AG04449 (cell line): Measurements from ENCODE around the gene NAA16.

Experiments used
- CTCF ChIA-PET: fragments of 350-600 bp; formaldehyde crosslinking; extraction: SDS; loops from one replicate; lab custom pipeline; 2021; ENCODE audit warnings: antibody characterized with exemption; lab: Yijun Ruan, JAX
- POLR2A ChIA-PET: fragments of 400-600, 350-600 bp; formaldehyde crosslinking; extraction: SDS; loops from one replicate; lab custom pipeline; 2020; ENCODE audit warnings: antibody characterized with exemption, inconsistent platforms; lab: Yijun Ruan, JAX
- DNase-seq: peaks from one replicate; pipeline ENCODE4 v3.0.0-alpha.2; 2010; ENCODE audit warnings: low read depth, low spot score
- H3K4me3 ChIP-seq: 2 replicates; pipeline ENCODE4 v1.5.1; 2011; ENCODE audit warnings: low read depth, mild to moderate bottlenecking, control low read depth, low read length
- TF ChIP-seq, protein P1 (sequence below): IDR thresholded peaks from one replicate; pipeline ENCODE4 v1.5.1; 2011; ENCODE audit warnings: mild to moderate bottlenecking, moderate library complexity, low read length, control low read depth, inconsistent platforms; ENCODE audit not compliant: insufficient read depth; ENCODE audit errors: missing control alignments

Gene NAA16

DNA sequence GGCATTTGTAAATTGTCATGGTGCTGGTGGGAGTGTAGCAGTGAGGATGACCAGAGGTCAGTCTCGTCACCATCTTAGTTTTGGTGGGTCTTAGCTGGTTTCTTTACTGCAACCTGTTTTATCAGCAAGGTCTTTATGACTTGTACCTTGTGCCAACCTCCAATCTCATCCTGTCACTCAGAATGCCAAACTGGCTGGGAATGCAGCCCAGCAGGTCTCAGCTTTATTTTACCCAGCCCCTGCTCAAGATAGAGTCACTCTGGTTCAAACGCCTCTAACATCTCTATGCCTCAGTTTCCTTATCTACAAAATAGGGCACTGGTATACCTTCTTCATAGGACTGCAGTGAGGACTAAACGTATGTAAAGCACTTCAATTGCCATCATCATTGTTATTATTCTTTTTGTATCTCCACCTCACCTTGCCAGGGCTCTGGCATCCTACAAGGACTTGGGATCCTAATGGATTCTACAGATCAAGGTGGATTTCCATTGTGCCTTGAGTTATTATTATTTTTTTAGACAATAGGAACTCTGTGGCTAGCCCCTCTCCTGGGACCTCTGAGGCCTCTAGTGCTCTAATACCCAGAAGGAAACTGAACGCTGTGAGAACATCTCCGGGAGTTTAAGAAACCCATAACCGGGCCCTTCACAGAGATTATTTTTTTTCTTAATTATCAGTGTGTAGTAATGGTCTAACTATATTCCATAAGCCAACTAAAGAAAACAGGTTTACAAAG lies 77.2 kb downstream of the NAA16 start:
- TF ChIP-seq, protein P1, sequence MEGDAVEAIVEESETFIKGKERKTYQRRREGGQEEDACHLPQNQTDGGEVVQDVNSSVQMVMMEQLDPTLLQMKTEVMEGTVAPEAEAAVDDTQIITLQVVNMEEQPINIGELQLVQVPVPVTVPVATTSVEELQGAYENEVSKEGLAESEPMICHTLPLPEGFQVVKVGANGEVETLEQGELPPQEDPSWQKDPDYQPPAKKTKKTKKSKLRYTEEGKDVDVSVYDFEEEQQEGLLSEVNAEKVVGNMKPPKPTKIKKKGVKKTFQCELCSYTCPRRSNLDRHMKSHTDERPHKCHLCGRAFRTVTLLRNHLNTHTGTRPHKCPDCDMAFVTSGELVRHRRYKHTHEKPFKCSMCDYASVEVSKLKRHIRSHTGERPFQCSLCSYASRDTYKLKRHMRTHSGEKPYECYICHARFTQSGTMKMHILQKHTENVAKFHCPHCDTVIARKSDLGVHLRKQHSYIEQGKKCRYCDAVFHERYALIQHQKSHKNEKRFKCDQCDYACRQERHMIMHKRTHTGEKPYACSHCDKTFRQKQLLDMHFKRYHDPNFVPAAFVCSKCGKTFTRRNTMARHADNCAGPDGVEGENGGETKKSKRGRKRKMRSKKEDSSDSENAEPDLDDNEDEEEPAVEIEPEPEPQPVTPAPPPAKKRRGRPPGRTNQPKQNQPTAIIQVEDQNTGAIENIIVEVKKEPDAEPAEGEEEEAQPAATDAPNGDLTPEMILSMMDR = no peak
- CTCF ChIA-PET = interaction anchor here (0.9 to 4.6 kb wide), 5 partner anchors 13 to 265 kb away, joined by 3 to 35 read pairs (median 5); no protein-coding TSS in a partner anchor
- POLR2A ChIA-PET = no interaction called here
- no peak for DNase-seq
- no peak overlapping the region for H3K4me3 ChIP-seq

DNA sequence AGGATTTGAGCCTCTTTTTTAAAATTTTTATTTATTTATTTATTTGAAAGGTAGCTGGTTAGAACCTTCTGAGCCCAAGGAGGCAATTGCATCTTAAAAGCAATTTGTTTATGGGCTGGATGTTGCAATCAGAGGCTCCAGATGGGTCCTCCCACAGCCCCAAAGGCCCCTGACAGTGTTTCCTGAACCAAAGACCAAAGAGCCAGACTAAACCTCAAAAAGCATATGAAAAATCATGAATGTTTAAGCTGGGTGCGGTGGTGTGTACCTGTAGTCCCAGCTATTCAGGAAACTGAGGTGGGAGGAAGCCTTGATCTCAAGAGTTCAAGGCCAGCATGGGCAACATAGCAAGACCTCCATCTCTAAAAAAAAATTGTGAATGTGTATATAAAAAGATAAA lies 78.5 kb downstream of the NAA16 start:
- ChIA-PET POLR2A (interaction anchor here (0.6 kb wide), 1 partner anchor 18 kb away, joined by 3 read pairs; no protein-coding TSS in a partner anchor), CTCF (interaction anchor here (0.8 to 1.8 kb wide), 2 partner anchors 17 to 264 kb away, joined by 3 to 4 read pairs; no protein-coding TSS in a partner anchor)
- TF ChIP-seq, protein P1 = no peak
- no peak overlapping the region for H3K4me3 ChIP-seq
- no peak for DNase-seq

DNA sequence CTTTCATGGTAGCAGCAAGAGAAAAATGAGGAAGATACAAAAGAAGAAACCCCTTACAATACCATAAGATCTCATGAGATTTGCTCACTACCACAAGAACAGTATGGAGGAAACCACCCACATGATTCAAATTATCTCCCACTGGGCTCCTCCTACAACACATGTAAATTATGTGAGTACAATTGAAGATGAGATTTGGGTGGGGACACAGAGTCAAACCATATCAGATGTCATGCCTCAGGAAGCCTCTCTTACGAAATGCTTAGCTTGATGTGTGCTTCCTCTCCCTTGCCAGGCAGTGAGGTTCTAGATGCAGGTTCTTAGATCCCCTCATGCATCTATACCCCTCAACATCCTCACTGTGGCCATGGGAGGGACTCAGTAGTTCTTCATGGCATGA lies 83.1 kb downstream of the NAA16 start:
- CTCF ChIA-PET = no interaction called here
- DNase-seq = no peak
- TF ChIP-seq, protein P1 = no peak
- POLR2A ChIA-PET = no interaction called here
- no peak overlapping the region for H3K4me3 ChIP-seq

DNA sequence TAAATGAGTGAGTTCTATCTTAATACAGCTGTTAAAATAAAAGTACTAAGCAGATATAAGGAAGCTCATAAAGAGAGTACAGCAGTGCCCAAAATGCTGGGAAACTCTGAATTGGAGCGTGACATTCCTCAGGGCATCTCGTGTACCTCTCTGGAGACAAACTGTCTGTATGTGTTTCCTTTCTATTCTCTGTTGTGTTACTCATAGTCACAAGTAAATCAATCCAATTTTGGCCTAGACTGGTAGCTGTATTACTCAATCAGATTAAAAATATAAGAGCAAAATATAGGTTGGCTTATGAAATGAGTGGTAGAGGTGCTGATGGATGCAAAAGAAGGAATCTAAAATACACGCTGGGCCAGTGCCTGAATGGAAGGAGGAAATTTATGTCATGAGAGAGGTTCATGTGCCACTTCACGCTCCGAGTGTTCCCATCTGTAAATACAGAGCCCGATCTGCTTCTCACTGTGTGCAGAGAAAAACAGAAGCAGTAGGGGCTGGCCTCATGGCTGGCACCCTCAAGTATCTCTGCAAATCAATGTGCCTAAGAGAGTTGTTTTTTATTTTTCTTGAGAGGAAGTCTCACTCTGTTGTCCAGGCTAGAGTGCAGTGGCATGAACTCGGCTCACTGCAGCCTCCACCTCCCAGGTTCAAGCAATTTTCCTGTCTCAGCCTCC lies 87.6 kb downstream of the NAA16 start:
- DNase-seq = no peak
- TF ChIP-seq, protein P1 = no peak
- POLR2A ChIA-PET = no interaction called here
- H3K4me3 ChIP-seq = no peak overlapping the region
- CTCF ChIA-PET = interaction anchor here (0.9 kb wide), 1 partner anchor 14 kb away, joined by 4 read pairs; no protein-coding TSS in a partner anchor

DNA sequence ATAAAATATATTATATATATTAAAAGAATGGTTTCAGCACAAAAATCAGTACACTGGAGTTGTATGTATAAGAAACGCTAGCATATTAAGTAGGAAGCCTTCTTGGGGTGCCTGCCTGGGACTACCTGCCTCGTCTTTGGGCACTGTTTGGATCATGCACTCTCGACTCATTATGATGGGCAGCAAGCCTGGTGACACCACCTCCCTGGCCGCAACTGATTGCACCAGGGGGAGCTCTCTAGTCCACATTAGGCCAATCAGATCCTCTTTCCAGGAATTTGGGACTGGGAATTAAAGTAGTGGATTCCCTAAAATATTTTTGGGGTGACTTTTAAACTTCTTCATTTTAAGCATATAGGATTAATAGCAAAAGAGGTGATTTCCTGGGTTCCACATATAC lies 90.3 kb downstream of the NAA16 start:
- H3K4me3 ChIP-seq = no peak overlapping the region
- POLR2A ChIA-PET = no interaction called here
- CTCF ChIA-PET = interaction anchor here (0.5 to 1.3 kb wide), 2 partner anchors 11 to 16 kb away, joined by 3 read pairs; no protein-coding TSS in a partner anchor
- TF ChIP-seq, protein P1 = no peak
- no peak for DNase-seq
